ENCODE data around the gene MYO1F.

- TF ChIP-seq POLR2A (IDR thresholded peaks at IDR 0.05) (no peak), CTCF (IDR thresholded peaks at IDR 0.05) (no peak), EP300 (IDR thresholded peaks at IDR 0.05) (no peak)
These were observed 100.7 kb downstream of the MYO1F start for GRCh38 chr19:8476524-8476923.
